HG03095 (cell line): Measurements from ENCODE around the gene PDE6C.
"Not testable (repeated sequence)": the region's sequence is repeated elsewhere in the genome, so short reads cannot be mapped to it uniquely, and the experiment has no call there.

Source experiments
- ATAC-seq: cut with Tn5 transposase; IDR thresholded peaks from one replicate; pipeline ENCODE4 v1.9.1; 2021; ENCODE audit warnings: moderate library complexity; ENCODE audit not compliant: unreplicated experiment

PDE6C gene

DNA sequence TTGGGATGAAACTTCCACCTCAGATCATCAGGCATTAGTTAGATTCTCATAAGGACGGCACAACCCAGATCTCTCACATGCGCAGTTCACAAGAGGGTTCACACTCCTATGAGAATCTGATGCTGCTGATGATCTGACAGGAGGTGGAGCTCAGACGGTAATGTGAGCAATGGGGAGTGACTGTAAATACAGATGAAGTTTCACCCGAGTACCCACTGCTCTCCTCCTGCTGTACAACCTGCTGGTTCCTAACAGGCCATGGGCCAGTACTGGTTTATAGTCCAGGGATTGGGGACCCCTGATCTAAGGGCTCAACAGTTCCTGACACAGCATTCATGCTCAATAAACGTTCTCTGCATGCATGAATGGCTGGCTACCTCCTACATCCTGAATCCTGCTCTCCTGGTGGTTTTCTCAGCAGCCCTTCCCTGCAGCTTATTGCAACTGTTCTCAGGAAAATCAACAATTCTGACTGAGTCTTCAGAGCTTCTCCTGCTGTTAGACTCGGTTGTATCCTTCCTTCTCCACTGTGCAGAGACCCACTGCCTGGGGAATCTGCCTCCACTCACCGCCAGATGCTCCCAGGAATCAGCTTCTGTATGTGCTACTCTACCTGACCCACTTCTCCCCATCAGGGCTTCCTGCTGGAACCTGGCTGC lies 17.4 kb downstream of the PDE6C start:
- ATAC-seq: no peak

DNA sequence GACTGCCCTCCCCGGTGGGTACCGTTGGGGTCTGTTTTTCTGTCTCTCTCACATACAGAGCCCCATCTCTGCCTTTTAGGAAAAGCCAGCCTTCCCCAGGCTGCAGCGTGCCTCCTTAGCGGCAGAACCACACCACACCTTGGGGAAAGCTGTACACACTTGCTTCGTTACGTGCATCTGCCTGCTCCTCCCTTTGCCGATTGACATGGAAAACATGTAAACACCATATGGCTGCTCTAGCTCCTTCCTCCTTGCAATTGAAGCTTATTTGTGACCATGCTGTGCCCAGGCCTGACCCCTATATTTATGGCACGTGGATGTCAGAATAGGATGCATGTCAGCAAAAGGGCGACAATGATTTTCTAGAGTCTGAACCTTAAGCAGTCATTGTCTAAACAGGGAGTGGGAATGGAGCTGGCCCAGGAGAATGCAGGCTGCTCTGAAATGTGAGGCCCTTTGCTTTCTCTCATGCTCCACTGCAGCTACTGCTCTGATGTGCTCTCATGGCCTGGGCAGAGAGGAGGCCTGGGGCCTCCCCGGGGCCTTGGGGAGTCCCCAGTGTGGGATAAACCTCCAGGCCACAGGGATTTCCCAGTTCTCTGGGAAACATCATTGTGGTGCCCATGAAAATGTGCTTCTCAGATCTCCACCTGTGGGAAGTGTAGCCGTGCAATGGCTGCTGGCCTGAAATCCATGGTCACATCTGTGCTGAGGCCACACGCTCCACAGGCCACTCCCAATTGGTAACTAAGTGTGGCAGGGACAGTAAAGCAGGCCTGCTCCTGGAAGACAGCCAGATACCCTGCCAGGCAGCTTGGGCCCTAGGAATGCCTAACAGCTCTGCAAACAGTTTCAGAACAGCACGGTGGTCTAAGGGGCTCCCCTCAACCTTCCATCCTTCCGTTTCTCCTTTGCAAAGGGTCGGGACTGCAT lies 18.6 kb downstream of the PDE6C start:
- ATAC-seq: no peak

DNA sequence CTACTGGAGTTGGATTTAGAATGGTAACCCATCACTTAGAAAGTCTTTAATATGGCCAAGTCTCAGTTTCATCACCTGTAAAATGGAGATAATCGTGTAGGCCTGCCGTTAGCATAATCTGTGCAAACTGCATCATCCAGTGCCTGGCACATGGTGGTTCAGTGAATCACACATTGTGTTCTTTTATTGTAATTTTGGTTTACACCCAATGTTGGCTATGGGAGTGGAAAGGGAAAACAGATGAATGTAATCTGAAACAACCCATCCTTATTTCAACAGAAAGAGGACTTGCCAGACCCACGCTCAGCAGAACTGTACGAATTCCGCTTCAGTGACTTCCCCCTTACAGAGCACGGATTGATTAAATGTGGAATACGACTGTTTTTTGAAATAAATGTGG lies 27.5 kb downstream of the PDE6C start:
- no peak for ATAC-seq

DNA sequence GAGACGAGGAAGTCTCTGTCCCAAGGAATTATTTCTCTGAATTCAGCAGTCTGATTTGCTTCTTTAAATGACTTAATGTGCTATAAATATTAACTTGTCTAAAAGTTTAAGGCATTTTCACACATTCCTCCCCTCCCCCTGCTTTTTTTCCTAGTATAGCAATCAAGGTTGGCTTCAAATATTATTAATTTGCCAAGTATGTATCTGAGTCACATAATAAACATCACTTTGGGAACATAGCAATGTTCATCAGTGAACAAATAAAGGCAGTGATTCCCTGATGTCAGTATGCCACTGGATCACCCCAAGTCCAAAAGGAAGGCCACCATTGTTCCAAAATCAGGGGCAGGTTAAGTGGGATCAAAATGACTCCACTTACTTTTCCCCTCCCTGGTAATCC lies 40.5 kb downstream of the PDE6C start:
- ATAC-seq: no peak

DNA sequence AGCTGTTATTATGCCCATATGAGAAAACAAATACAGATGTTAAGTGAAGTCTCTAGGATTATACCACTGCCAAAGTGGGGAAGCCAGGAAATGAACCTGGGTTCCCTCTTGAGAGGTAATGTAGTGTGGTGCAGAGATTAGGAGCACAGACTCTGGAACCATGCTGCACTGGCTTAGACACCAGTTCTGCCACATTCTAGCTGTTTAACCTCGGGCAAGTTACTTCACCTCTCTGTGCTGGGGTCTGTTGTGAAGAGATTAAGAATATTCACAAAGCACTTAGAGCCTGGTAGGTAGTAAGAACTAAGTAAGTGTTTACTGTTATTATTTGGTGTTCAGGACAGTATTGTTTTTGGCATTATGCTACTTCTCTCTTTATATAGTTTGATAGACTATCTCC lies 41.9 kb downstream of the PDE6C start:
- ATAC-seq: no peak

DNA sequence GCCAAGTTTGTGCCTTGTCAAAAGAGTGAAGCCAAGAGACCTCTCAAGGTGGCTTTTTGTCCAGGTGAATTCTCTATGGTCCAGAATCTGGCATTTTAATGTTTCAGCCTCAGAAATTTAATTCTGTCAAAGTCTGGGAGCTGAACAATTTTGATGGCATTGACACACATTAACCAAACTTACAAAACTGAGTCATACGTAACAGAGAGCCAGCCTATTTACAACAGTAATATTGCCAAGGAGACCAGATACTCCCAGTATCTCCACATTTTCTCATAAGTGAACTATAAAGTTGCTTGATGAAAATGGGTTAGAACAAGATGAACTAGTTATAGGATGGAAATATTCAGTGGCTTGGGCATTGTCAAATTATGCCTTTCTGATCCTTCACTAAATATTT lies 43.8 kb downstream of the PDE6C start:
- ATAC-seq: no peak

DNA sequence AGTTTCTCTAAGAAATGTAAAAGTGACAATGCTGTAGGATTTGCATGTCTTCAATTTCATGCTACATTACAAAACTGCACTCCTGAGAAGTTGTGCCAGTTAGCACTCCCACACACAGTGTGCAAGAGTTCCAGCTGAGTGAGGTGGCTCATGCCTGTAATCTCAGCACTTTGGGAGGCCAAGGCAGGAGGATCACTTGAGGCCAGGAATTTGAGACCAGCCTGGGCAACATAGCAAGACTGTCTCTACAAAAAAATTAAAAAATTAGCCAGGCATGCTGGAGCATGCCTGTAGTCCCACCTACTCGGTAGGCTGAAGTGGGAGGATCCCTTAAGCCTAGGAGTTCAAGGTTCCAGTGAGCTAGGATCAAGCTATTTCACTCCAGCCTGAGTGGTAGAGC lies 45.4 kb downstream of the PDE6C start:
- ATAC-seq: no peak

DNA sequence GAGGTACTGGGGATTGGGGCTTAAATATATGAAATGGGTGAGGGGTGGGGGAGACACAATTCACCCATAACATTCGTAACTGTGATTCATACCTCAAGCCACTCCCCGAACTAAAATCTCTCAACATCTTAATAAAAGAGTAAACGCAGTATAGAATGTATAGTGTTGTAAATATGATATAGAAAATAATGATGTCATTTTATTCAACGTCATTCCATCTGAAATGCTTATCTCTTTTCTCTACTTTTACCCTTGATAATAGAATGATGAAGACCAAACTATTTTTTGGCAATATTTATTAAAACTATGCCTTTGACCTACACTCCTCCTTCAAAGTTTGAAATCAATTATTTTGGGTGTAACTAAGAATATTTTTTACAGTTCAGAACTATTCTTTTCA lies 53.7 kb downstream of the PDE6C start:
- no peak for ATAC-seq

DNA sequence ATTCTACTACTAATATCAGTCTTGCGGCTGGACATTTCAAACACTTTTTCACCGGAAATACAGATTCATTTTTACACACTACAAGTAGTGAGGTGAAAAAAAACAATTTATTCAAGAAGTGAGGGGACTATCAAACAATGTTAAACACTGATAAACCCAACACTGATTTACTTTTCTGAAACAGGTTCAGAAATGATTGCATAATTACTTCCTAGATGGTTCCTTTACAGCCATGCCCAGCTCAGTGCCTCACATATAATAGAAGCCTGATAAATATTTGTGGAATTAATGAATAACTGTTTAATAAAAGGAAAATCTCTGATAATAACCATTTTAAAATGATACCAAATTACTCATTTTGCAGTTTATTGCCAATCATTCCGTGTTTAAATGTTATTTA lies 55.5 kb downstream of the PDE6C start:
- ATAC-seq: no peak

DNA sequence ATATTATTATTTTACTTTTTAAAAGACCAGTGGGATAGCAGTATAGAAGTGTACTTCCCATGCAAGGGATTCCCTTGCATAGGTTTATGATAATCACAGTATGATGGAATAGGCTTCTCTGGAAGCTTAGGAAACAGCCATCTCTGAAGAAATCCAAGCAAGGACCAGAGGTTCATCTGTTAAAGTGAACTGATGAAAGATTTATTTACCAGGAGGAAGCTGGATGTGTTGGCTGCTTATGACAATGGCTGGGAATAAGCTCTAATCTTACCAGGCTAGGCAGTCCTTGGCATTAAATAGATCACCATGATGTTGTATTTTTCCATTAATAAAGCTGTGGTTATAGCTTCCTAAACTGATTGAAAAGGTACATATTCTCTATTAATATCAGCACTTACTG lies 58.0 kb downstream of the PDE6C start:
- no peak for ATAC-seq

DNA sequence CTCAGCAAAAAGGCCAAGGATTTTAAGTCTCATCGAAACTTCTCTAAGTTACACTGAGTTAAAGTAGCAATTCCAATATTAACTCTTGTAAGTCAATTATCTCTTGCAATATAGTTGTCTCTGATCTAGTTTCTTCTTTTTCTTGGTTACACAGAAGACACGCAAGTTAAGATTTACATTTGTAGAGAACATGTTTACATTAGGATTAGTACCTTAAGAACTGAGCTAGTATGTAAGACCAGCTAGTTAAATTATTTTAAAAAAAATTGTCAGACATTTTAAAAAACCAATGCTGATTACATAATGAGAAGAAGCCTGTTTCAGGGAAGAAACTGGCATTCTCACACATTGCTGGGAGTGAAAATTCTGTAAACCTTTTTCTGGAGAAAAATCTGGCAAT lies 58.7 kb downstream of the PDE6C start:
- no peak for ATAC-seq

DNA sequence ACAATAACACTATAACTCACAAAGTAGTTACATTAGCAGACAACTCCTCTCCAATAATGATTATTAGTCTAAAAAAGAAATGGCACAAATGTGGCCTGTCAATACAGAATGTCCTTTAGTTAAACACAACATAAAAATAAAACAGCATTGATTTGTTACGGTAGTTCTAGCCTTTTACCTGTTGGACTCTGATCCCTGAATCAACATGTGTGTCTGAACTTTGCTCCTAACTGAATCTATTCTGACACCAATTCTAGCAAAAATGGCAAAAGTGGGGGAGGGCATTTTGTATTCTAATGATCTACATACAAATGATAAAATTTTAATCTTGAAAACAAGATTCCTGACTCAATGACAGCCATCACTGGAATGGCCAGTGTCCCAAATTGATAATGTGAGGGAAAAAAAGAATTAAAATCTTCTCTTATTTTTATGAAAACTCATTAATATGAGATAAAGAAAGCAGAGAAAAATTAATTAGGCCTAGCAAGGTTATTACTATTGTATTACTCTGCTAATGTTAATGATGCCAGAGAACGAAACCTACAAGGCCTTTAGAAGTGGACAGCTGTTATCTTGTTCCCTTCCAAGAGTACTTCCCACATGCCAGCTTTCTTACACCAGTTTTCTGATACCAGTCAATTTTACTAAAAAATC lies 59.8 kb downstream of the PDE6C start:
- no peak for ATAC-seq

DNA sequence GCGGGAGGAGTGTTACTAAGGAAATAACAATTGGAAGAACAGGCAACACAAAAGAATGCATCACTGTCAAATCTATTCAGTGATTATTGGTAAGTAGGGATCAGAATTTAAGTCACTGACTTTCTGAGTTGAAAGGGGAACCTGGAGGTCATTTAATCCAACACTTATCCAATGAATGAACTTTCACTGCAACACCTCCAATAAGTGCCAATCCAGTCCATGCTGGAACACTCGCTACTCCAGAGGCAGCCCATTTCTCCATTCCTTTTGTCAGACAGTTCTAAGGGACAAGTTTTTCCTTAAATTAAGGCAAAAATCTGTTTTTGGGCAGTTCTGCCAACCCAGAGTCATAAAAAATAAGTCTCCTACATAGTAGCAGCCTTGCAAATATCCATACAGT lies 60.6 kb downstream of the PDE6C start:
- ATAC-seq: no peak

DNA sequence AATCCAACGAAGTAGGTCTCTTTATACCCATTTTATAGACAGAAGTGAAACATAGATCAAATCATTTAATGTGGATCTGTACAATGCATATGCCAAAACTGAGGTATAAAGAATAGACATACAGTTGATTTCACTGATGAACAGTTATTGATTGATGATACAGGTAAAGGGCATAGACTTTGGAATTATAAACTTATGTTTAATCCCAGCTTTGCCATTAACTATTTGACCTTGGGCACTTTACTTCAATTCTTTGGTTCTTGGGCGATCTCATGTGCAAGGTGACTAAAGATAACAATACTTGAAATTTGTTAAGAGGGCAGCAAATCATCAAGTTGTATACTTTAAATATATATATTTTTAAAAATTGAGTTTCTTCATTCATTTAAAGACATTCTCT lies 61.5 kb downstream of the PDE6C start:
- ATAC-seq: no peak

DNA sequence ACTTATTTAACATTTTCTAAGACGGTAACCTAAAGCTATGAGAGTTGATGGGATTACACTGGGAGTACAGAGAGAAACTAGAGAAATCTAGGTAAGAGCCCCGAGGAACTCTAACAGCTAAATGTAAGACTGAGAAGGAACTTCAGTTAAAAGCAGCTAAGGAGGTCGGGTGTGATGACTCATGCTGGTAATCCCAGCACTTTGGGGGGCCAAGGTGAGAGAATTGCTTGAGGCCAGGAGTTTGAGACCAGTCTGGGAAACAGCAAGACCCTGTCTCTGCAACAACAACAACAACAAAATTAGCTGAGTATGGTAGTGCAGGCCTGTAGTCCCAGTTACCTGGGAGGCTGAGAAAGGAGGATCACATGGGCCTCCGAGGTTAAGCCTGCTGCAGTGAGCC lies 66.0 kb downstream of the PDE6C start:
- no peak for ATAC-seq

DNA sequence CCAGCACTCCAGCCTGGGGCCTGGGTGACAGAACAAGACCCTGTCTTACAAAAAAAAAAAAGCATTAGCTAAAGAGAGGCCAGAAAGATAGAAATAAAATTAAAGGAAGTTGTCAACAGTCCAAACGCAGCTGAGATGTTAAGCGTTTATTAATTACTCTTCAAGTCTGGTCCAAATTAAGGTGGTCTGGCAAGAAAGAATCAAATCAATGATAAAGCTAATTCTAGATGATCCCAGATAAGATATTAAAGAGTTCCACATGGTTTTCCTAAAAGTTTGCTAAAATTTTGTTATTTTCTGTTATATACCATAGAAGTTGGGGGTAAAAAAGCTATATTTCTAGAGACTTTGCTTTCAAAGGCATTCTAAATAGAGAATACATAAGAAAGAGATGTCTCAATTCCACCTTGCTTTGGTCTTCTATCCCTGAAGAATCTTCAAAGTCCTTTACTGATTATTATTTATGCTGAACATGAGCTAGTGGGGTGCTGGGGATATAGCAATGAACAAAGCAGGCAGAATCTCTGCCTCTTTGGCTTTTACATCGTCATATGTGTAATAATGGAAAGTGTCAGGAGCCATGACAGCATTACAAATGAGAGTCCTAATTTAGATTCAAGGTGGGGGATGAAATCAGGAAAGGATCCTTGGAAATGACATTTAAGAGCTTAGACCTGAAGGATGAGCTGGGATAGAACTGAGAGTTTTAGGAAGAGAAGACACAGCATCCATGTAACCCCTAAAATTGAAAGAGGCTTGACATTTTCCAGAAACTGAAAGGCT lies 66.7 kb downstream of the PDE6C start:
- no peak for ATAC-seq

DNA sequence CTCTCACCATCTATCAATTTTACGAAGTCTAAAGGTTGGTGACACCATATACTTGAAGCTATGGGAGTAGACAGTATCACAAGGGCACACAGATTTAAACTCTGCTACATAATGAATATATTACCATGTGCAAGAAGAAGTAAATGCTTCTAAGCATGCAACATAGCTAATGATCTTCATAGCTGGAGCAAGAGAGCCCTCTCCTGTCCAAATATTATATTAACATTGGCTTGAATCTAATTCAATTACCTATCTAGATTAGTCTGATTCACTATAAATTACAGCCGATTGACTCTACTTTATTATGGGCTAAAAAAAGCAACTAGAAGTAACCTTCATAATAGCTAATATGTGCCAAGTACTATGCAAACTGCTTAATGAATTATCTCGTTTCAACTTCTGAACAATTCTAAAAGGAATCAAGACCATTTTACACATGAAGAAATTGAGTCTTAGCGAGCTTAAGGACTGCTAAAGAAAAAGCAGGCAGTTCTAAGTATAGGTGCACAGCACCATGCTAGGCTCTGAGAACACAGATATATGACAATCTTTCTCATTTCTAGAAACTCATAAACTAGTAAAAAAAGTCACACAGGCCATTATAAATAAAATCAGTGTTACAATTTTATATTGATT lies 68.2 kb downstream of the PDE6C start:
- ATAC-seq: no peak

DNA sequence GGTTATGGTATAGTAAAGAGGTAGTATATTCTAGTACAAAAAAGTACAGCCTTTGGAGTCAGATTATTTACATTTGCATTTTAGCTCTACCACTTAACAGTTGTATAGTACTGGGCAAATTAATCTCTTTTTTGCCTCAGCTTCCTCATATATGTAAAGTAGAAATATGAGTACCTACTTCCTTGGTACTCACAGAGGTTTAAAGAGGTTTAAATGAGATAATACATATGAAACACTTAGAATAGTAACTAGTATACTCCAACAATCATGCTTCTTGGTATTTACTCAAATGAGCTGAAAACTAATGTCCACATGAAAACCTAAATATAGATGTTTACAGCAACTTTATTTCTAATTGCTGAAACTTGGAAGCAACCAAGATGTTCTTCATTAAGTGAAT lies 75.4 kb downstream of the PDE6C start:
- ATAC-seq: no peak

DNA sequence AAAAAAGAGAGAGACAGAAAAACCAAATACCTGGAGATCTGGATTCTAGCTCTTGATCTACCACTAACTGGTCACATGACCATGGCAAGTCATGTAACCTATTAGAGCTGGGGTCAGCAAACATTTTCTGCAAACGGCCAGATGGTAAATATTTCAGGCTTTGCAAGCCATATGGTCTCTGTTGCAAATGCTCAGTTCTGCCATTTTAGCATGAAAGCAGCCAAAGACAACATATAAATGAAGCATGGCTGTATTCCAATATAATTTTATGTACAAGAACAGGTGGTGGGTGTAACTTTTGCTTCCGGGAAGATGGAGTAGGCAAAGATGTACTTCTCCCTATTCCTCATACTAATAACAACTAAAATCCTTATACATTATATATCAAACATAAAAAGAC lies 83.4 kb downstream of the PDE6C start:
- ATAC-seq: no peak

DNA sequence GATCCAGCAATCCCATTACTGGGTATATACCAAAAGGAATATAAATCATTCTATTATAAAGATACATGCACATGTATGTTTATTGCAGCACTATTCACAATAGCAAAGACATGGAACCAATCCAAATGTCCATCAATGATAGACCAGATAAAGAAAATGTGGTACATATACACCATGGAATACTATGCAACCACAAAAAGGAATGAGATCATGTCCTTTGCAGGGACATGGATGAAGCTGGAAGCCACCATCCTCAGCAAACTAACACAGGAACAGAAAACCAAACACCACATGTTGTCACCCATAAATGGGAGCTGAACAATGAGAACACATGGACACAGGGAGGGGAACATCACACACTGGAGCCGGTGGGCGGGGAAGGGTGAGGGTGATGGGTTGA lies 84.2 kb downstream of the PDE6C start:
- ATAC-seq: not testable (repeated sequence)

DNA sequence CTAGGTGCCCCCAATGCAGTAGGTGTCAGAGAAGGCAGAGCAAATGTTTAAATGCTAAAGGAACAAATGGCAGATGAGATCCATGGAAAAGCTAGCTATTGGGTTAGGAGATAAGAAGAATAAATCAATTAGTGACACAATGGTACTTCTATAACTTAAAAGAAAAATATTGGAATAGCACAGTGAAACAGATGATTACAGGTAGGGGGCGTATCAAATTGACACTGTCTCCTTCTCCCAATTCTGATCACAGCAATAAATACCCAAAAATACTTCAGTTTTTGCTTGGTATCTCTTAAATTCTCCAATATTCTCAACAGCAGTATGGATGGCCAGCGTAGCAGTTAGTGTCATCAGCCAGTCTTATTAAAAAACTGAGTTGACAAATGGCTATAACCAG lies 84.9 kb downstream of the PDE6C start:
- no peak for ATAC-seq
